ENCODE data around the gene GMCL1.
"Not testable (repeated sequence)": the region's sequence is repeated elsewhere in the genome, so short reads cannot be mapped to it uniquely, and the experiment has no call there.

GMCL1 gene, protein sequence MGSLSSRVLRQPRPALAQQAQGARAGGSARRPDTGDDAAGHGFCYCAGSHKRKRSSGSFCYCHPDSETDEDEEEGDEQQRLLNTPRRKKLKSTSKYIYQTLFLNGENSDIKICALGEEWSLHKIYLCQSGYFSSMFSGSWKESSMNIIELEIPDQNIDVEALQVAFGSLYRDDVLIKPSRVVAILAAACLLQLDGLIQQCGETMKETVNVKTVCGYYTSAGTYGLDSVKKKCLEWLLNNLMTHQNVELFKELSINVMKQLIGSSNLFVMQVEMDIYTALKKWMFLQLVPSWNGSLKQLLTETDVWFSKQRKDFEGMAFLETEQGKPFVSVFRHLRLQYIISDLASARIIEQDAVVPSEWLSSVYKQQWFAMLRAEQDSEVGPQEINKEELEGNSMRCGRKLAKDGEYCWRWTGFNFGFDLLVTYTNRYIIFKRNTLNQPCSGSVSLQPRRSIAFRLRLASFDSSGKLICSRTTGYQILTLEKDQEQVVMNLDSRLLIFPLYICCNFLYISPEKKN

DNA sequence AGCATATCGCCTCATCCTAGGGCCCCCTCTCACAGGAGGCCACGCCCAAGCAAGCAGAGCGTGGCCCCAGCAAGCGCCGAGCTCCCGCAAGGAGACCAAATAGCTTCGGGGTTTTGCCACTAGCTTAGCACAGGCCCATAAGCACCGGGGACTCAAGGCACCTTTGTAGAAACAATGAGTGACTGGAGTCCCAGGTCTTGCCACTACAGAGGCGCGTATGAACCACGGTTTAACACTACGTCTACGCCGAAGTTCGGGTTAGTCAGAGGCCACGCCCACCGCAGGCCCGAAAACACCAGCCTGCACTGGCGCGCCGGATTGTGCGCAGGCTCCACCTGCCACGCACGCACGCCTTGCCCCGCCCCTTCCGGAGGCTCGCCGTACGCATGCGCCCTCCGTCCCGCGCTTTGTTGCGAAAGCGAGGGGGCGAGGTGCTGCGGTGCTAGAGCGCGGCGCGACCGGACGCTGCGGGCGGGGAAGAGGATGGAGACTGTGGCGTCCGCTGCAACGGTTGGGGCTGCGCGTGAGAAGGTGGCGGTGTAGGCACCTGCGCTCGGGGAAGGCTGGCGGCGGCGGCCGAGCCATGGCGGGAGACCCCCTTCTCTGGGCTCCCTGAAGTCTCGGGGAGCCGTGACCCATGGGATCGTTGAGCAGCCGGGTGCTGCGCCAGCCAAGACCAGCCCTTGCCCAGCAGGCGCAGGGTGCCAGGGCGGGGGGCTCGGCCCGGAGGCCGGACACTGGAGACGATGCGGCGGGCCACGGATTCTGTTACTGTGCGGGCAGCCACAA lies at the start of gene GMCL1:
TSS of gene GMCL1 (plus strand) at position 405 of the 789 bp plus-strand sequence. CDS start at position 638, 233 bp downstream.
- peak; percentile 95 to 98 for DNase-seq (ENCODE audit: extremely low read depth in 1 of 2, low read depth in 1 of 2)

DNA sequence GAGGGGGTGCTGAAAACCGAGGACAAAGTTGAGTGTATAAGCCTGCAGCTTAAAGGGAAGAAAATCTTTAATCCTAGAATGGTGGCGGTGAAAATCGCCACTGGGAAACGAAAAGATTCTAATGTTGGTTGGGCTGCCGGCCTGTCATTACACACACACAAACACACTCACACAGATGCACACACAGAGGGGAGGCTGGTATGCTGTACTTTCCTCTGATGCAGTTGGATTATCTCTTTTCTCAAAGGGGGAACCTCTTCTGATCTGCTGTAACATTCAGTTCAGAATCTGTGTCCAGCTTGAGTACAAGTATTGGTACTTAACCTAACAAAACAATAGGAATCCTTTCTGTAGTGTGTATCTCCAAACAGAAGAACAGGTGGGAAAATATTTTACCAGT lies 48.5 kb upstream of the GMCL1 start:
- DNase-seq (ENCODE audit: extremely low read depth in 1 of 2, low read depth in 1 of 2): no peak

DNA sequence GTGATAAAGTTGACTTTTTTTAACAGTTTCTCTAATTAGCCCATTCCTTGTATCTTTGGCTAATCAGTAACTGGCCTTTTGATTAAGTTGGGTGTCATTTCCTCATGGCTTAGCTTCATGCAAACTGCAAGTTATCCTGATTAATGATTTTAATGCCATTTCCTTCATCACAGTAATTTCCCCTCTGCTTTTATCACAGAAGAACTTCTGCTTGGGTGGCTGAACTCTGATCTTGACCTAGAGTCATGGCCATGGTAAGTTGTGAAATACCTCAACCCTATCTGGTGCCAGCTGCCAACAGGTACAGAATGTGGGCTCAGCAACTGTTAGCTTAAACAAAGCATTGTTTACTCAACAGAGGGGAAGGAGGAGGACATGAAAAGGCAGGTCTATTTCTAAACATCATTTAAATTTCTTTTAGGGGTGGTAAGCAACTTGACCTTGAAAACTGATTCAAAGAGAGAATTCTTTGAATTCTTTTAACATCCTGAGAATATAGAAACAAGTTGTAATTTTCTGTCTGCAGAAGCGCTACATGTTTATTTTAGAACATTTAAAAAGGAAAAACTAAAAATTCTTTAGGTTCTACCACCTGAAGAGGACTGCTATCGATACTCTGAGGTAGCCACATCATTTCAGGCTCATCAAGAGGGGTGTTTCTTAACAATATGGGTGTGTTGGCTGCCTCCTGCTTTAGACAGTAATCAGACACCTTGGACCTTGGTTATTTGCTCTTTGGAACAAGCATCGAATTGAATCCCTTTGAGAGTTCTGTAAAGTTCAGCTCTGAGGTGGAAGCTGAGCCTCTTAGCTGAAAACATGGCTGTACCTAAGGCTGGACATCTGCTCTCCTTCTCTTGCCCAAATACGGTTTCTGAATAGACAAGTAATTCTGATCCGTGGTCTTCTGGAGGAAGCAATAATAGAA lies 47.9 kb upstream of the GMCL1 start:
- DNase-seq (ENCODE audit: extremely low read depth in 1 of 2, low read depth in 1 of 2): no peak

DNA sequence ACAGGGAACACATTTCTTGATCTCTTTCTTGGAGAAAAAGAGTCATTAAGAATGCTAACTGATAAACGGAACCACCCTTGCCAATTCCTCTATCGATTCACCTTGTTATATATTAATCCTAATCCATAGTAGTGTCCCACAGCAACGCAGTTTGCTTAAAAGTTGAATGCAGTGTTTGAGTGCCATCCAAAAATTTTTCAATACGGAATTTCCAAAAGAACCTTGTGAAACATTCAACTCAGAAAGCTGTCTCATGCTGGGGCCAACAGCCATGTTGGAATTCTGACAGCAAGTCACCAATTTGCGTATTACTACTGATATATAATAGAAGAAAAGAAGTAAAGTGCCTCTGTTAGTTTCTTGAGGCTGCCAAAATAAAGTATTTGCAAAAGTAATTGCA lies 45.2 kb upstream of the GMCL1 start:
- no peak for DNase-seq (ENCODE audit: extremely low read depth in 1 of 2, low read depth in 1 of 2)

DNA sequence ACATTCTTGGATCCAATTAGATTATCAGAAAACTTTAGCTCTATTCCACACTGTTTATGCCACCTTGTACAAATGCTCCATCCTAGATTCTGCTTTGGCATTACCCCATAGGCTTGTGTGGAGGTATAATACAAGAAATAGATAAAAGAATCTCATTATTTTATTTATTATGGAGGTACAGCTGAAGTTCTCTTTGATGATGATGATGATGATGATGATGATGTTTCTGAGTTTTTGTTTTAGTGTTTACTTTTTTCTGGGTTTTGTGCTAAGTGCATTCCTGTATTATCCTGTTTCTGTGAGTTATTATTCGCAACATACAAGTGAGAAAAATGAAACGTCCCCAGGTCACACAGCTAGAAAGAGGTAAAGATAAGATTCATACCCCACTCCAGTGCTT lies 44.1 kb upstream of the GMCL1 start:
- DNase-seq (ENCODE audit: extremely low read depth in 1 of 2, low read depth in 1 of 2): no peak

DNA sequence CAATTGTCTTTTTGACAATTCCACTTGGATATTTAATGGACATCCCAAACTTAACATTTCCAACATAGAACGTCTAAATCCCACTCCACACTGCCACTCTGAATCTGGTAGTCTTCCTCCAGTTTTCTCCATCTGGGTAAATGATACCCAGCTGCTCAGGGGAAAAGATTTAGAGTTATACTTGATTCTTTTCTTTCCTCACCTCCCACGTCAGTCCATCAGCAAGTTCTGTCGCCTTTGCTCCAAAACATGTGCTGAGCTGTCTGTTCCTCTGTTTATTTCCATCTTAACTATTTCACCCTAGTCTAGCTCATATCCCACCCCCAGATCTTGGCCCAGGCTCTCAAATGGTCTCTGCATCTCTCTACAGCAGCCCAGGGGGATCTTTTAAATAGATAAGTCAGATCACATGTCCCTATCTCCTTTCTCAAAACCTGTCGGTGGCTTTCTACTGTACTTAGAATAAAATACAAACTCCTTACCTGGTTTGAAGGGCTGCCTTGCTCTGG lies 43.4 kb upstream of the GMCL1 start:
- DNase-seq (ENCODE audit: extremely low read depth in 1 of 2, low read depth in 1 of 2): no peak

DNA sequence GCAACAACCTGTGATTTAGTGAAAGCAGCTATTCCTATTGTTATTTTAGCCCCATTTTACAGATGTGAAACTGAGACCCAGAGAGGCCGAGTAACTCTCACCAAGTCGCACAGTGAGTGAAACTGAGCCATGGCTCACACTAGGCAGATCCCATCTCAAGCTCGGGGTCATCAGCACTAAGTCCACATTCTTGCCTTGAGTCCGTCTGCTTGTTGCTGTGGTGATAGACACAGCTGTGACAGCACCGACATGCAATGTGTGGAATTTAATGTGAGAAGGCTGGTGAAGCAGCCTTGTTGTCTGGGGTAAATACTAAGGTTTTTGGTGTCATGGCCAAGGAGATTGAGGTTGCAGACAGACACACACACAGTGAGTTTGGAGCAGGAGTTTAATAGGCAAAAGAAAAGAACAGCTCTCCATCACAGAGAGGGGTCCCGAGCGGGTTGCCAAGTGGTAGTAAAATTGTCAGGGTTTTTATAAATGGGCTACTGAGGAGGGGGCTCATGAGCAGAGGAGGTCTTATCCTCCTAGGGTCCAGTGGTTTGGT lies 40.2 kb upstream of the GMCL1 start:
- DNase-seq (ENCODE audit: extremely low read depth in 1 of 2, low read depth in 1 of 2): no peak

DNA sequence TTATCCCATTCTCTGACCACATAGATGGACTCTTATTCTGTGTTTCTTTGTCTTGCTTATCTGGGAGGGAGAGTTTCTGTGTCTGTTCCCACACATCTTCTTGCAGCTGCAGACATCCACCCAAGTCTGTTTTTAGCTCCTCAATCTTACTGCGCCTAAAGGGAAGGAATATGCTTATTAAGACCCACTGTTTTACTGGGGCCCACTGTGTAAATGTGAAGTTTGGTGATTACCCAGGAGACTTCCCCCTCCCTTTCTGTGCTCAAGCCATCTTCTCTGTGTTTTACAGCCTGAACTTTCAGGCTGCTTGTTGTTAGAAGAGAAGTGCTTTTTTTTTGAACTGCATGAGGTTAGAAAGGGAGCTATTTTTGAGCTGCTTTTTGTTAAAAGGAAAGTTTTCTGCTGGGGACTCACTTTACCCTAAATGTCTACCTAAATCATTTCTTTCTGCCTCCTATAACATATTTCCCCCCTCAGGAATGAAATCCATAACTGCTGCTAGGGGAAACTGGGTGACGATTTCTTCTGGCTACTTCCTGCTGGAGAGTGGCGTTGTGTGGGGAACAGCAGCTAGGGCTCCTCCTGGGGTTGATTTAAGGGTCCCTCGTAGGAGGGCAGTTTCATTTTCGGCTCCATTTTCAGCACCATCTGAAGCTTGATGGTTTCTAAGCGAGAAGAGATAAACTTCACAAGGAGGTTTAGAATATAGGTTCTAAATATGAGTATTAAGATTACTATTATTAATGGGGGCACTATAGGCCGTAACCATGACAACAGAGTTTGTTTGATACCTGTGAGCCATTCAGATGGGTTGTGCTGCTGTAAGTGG lies 39.5 kb upstream of the GMCL1 start:
- DNase-seq (ENCODE audit: extremely low read depth in 1 of 2, low read depth in 1 of 2): no peak

DNA sequence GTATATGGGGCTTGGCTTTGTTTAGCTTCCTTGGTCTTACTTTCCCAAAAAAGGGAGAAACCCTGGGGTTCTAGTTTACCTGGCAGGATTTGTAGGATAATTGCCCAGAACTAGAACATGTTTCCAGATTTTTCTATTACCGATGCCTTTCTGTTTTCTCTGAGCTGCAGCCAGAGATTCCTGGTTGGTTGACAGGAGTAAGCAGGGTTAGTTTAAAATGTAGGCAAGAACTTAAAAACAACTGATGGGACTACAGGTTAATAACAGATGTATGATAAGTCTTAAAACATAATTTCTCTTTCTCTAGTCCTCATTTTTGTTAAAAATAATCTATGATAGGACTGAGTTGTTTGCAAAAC lies 38.9 kb upstream of the GMCL1 start:
- DNase-seq (ENCODE audit: extremely low read depth in 1 of 2, low read depth in 1 of 2): no peak

DNA sequence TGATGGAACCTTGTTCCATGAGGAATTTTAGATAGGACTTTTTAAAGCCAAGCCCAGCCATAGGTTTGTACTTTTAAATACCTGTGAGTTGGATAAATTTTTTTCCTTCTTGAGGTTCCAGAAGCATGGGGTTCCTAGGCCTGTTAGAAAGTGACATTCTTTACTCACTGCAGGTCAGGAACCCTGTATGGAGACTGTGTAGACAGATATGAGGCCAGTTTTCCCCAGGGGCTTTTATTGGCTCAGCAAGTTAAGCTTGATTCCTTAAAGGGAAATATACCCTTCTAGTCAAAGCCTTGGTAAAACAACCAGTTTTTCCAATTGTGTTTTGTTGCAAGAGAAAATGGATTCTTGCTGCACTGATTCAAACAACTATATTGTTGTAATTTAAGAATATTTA lies 38.4 kb upstream of the GMCL1 start:
- no peak for DNase-seq (ENCODE audit: extremely low read depth in 1 of 2, low read depth in 1 of 2)

DNA sequence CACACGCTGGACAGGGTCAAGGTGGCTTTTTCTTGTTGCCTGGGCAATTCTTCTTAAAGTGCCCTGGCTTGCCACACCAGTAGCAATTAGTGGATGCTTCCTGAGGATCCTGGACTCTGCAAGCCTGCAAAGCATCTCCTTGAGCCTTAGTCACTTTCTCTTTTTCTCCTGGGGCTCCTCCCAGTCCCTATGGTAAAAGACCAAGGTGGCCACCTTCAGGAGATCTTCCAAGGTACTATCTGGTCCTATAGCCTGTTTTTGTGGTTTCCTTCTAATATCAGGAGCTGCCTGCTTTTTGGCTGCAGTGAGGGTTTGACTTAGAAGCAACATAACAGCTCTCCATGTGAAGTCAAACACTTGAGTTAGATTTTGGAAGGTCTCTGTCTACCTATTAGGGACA lies 33.3 kb upstream of the GMCL1 start:
- DNase-seq (ENCODE audit: extremely low read depth in 1 of 2, low read depth in 1 of 2): no peak

DNA sequence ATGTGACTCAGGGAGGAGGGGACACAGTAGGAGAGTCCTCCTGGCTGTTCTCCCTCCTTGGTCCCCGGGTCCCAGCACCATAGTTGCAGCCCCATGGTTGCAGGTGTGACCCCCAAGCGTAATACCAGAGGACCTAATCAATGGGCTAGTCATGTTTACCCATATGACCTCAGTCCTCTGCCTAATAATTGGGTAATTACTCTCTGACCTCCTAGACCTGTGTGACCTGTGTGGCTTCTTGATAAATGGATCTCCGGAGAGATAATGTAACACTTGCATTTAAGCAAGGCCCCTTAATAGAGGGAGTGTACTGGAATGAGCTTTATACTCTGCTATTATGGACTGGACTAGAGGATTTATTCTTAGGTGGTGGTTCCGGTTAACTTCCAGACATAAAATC lies 32.2 kb upstream of the GMCL1 start:
- no peak for DNase-seq (ENCODE audit: extremely low read depth in 1 of 2, low read depth in 1 of 2)

DNA sequence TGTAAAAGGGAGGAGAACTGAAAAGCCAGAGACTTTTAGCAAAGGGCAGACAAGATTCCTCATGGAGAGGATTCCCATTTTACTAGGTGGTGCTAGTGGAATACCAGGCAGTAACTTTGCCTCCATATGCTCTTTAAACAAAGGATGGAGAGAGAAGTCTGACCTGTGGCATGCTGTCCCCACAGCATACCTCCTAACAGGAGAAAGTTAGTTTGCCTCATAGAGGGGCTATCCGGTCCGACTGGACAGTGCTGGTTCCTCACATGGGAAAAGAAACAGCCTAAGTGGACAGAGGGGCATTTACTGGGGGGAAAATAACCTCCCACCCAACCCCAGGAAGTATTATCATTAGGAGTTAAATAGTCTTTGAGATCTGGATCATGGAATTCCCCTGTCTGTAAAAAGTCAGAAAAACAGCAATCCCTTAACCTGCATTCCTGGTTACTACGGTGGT lies 31.6 kb upstream of the GMCL1 start:
- no peak for DNase-seq (ENCODE audit: extremely low read depth in 1 of 2, low read depth in 1 of 2)

DNA sequence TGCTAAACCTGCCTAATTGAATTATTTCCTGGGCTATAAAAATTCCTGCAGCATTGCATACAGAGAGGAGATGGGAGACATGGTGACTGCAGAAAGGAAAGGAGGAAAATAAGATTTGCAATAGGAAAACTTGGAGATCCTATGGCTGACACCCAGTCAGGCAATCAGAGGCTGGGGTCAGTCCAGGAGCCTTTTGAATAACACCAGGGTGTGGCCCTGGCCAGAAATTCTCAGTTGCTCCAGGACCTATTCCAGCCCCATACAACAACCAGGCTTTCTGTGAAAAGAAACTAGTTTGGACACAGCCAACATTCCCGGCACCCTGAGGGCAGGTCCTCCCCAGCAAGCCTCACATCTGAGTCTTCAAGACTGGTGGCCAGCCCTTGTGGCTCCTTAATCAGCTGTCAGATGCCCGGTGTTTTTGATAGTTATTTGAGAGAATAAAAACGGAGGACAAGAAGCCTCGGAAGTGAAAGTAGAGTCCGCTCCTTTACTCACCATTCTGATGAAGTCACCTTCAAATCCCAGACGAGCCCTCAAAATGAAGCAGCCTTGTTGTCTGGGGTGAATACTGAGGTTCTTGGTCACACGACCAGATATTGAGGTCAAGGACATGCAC lies 31.1 kb upstream of the GMCL1 start:
- DNase-seq (ENCODE audit: extremely low read depth in 1 of 2, low read depth in 1 of 2): no peak

DNA sequence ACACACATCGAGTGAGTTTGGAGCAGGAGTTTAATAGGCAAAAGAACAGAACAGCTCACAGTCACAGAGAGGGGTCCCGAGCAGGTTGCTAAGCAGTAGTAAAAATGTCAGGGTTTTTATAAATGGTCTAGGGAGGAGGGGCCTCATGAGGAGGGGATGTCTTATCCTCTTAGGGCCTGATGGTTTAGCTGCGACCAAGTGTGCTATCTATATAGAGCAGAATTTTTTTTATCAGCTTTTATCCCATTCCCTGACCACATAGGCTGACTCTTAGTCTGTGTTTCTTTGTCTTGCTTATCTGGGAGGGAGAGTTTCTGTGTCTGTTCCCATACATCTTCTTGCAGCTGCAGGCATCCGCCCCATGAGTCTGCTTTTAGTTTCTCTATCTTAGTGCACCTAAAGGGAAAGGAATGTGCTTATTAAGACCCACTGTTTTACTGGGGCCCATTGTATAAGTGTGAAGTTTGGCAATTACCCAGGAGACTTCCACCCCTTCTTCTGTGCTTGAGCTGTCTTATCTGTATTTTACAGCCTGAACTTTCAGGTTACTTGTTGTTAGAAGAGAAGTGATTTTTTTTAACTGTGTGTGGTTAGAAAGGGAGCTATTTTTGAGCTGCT lies 30.4 kb upstream of the GMCL1 start:
- DNase-seq (ENCODE audit: extremely low read depth in 1 of 2, low read depth in 1 of 2): no peak

DNA sequence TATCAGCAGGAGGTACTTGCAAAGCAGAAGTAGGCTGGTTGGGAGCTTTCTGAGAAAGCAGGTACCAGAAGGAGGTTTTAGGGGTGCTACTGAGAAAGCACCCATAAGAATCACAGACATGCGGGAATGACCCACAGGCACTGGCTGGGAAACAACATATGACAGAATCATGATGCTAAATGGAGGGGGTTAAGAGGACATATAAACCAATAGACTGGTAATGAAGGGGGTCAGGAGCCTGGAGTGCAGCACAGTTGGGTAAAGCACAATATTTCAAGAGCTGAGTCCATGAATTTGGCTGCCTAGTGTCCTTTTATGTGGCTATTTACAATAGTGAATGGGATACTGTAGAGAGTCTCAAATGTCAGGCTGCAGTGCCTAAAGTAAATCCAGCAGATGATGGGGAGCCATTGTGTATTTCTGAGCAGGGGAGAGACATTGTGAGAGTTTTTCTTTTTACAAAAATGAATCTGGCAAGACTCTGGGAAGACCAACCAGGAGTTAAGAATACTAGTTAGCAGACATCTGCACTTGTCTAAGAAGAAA lies 27.6 kb upstream of the GMCL1 start:
- DNase-seq (ENCODE audit: extremely low read depth in 1 of 2, low read depth in 1 of 2): no peak

DNA sequence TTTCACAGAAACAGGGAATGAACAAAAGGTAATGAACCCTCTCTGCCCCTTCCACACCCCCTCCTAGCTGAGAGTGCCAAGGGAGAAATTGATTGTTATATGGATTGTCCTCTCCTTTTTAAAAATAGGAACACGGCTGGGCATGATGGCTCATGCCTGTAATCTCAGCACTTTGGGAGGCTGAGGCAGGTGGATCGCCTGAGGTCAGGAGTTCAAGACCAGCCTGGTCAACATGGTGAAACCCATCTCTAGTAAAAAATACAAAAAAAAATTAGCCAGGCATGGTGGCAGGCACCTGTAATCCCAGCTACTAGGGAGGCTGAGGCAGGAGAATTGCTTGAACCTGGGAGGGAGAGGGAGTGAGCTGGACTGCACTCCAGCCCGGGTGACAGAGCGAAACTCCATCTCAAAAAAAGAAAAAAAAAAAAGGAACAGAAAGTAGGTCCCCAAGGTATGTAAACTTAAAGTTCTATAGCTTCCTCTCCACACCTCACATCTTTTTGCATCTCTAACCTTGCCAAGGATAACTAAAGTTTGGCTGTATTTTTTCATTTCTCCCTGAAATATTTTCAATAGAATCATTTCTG lies 26.6 kb upstream of the GMCL1 start:
- not testable (repeated sequence) for DNase-seq (ENCODE audit: extremely low read depth in 1 of 2, low read depth in 1 of 2)

DNA sequence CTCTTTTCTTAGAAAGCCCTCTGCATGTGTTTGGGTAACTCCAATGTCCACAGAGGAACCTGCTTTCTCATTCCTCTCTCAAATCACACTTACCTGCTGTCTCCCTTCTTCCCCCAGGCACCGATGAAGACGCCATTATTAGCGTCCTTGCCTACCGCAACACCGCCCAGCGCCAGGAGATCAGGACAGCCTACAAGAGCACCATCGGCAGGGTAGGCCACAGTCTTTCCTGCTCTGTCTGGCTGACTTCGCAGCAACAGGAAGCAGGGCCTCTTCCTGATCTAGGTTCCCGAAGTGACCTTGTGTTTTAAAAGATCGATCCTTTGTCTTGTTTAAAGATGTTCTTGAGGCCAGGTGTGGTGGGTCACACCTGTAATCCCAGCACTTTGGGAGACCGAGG lies 25.0 kb upstream of the GMCL1 start:
- no peak for DNase-seq (ENCODE audit: extremely low read depth in 1 of 2, low read depth in 1 of 2)
